GM12874 (cell line): Measurements from ENCODE around the gene ACP6.

Source experiments
- TF ChIP-seq, protein P1 (sequence below): IDR thresholded peaks from 2 replicates; pipeline ENCODE4 v1.5.1; 2011; ENCODE audit warnings: low read depth, mild to moderate bottlenecking, control low read depth, low read length, moderate library complexity; ENCODE audit not compliant: insufficient read depth

Gene ACP6

DNA sequence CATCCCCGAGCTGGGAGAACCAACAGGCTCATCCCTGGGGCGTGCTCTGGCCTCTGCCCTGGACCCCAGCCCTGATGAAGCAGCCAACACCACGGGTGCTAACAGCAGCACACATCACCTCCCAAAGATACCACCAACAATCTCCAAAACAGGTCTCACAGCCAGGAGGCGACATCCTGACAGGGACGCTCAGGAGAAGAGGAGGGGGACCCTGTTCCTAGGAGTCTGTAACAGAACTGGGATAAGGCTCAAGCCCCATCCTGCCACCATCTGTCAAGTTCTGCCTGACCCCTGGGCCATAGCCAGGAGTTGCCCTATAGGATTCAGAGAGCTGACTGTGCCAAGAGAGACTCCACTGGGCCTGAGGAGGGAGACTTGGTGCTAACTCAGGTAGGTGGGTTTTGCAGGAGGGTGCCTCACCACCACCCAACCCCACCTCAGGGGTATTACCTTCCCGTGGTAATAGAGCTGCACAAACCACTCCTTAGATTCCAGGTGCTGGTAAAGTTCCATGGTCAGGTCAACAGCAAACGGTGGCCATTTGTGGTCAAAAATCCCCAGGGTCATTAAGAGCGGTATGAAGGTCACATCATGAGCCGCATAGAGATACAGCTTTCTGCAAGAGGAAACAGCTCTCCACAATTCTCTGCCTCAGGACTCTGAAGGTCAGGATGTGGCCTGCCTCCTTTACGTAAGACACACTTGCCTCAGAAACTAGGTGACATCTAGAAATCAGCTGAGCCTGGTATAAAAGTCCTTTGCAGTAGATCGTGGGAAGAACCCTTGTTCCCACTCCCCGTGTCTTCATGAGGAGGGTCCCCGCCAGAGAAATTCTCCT is 22.3 kb downstream of the ACP6 start:
- TF ChIP-seq, protein P1, sequence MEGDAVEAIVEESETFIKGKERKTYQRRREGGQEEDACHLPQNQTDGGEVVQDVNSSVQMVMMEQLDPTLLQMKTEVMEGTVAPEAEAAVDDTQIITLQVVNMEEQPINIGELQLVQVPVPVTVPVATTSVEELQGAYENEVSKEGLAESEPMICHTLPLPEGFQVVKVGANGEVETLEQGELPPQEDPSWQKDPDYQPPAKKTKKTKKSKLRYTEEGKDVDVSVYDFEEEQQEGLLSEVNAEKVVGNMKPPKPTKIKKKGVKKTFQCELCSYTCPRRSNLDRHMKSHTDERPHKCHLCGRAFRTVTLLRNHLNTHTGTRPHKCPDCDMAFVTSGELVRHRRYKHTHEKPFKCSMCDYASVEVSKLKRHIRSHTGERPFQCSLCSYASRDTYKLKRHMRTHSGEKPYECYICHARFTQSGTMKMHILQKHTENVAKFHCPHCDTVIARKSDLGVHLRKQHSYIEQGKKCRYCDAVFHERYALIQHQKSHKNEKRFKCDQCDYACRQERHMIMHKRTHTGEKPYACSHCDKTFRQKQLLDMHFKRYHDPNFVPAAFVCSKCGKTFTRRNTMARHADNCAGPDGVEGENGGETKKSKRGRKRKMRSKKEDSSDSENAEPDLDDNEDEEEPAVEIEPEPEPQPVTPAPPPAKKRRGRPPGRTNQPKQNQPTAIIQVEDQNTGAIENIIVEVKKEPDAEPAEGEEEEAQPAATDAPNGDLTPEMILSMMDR = no peak

DNA sequence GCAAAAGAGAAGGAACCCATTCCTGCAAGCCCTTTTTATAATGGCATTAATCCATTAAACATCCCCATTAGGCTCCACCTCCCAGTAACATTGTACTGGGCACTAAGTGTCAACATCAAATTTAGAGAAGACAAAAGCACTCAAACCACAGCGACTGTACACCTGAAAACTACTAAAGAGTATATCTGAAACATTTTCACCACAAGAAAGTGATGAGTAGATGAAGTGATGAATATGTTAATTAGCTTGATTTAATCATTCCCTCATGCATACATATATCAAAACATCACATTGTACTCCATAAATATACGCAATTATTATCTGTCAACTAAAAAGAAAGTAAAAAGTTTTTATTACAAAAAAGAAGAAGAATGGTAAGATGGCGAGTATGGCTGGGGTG is 26.4 kb downstream of the ACP6 start:
- TF ChIP-seq, protein P1 = no peak

DNA sequence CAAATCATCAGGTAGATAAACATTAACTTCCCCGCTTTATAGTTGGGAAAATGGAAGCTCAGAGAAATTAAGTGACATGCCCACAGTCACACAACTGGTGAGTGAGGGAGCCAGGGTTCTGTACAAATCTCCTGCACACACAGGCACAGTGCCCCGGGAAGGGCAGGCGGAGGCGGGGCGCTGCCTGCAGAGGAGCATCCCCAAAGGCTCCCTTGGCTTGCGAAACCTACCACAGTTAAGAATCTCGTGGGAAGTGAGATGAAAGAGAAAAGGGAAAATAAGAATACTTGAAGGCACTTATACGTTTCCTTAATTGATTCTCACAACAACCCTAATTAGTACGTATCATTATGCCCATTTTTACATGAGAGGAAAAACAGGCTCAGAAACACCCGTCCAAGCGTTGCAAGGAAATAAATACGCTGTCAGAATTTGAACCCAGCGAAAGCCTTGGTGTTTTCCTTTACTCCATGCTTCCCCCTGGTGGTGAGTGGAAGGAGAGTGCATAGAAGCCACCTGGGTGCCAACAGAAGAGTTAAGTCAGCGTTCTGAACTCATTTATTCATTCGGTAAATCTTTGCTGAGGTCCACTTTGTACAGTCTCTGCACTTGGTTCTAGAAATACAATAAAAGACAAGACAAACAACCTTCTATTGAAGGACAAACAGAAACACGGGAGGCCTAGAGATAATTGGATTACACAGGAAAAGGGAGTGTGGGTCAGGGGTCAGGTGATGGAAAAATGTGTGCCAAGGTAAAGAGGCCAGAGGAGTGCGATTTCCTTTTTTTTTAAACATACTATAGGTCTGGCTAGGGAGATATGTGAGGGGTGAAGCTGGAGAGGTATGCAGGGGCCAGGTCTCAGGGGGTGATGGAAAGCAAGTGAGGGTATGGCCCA is 28.4 kb downstream of the ACP6 start:
- TF ChIP-seq, protein P1 = peak; percentile 78

DNA sequence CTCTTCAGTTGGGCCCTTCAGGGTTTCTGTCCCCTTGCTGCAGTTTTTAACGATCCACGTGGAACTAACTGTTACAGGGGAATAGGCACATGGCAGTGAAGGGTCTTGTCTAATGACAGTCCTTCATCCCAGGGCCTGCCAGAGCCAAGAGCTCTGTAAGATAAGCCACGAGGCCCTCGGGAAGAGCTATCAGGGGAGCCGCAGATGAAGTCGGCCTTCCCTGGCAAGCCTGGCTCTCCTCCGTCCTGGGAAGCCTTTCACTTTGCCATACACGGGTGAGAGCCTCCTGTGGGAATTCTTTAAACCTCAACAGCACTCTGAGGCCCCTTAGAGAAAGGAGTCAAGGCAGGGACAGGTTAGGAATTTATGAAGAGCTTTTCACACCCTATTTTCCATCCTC is 29.0 kb downstream of the ACP6 start:
- TF ChIP-seq, protein P1 = no peak

DNA sequence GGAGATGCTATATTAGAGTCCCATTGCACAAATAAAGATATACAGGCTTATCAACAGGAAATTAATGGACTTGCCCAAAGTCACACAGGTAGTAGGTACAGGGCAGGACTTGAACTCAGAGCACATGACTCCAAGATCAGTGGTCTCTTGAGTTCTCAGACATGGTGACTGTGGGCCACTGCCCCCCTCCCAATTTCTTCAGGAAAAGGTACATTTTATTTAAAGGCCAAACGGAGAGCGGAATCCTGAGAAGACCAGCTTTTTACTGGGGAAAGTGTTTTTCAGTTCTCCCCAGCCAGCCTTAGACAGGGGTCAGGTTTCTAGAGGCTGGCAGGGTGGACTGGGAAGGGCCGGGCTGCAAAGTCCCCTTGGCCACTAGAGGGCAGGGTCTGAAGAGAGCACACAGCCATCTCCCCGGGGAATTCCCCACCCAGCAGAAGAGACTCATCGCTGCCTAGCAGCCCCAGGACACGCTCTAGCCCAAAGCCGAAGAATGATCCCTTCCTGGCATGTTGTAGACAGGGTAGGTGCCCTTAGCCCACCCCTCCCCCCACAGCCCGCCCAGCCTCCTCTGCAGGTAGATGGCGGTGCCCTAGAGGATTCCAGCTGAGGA is 29.7 kb downstream of the ACP6 start:
- TF ChIP-seq, protein P1 = peak; percentile 93

DNA sequence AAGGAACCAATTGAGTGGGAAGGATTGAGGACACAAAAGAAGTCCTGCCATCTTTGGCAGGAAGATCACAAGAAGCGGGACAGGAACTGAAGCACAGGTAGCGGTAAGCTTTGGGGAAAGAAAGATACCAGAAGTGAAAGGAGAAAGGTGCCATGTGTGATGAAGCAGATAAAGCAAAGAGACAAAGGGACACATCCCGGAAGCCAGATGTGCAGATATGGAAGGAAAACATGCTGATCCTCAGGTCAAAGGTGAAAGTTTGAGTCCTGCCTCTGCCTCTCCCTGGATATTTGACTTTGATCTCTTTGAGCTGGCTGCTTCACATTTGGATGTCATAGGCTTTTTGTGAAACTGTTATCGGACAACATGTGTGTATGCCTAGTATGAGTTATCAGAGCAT is 34.0 kb downstream of the ACP6 start:
- TF ChIP-seq, protein P1 = no peak

DNA sequence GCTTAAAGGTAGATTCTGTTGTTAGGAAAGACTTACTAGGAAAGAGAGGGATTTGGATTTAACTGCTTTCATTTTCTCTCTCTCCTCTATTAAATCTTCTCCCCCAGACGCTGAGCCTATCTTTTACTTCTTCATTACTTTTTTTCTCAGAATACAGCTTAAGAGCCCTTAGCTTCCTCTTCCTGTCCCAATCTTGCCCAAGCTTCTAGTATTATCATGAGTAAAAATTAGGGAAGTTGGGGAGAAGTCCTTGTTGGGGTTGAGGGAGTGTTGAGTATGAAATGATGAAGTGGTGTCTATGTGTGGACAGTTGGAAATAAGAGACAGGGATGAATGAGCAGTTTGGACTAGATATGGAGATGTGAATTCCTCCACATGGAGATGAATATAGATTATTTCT is 35.0 kb downstream of the ACP6 start:
- TF ChIP-seq, protein P1 = no peak
